Measurements from ENCODE around the gene FUT1. TPM values are rescaled to one million over a fixed set of nuclear protein-coding genes. Genes with fewer than 3 reads are reported as not detected.

The FUT1 gene
- total RNA-seq, 1 experiment from 2014 or later = 14.7 TPM

DNA sequence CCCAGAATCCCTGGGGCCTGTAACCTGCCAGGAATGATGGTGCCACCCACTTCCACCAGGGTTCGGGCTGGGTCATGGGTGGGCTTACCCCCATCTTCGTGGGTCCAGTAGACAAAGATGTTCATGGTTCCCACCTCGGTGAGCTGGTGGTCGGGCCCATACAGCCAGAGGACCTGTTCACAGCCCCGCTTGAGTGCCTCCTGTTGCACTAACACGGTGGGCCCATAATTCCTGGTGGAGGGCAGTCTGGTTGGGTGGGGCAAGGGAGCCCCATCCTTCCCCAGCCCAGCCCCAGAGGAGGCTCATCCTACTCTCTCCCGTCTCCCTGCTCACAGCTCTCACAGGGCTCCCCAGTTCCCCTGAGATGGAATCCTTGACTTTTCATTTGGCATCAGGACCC lies 44.7 kb upstream of the FUT1 start:
- TF ChIP-seq, protein P1, sequence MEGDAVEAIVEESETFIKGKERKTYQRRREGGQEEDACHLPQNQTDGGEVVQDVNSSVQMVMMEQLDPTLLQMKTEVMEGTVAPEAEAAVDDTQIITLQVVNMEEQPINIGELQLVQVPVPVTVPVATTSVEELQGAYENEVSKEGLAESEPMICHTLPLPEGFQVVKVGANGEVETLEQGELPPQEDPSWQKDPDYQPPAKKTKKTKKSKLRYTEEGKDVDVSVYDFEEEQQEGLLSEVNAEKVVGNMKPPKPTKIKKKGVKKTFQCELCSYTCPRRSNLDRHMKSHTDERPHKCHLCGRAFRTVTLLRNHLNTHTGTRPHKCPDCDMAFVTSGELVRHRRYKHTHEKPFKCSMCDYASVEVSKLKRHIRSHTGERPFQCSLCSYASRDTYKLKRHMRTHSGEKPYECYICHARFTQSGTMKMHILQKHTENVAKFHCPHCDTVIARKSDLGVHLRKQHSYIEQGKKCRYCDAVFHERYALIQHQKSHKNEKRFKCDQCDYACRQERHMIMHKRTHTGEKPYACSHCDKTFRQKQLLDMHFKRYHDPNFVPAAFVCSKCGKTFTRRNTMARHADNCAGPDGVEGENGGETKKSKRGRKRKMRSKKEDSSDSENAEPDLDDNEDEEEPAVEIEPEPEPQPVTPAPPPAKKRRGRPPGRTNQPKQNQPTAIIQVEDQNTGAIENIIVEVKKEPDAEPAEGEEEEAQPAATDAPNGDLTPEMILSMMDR (IDR thresholded peaks at IDR 0.05; ENCODE audit: unreplicated experiment) = no peak
- H3K4me1 Mint-ChIP-seq (ENCODE audit: insufficient read depth, unreplicated experiment) = peaks cover 6% of the 10 kb centered on the region
- no TSS peak for BruUV-seq (replicated peaks)
- no peak overlapping the region for H3K27ac Mint-ChIP-seq (ENCODE audit: low read depth, unreplicated experiment)
- H3K4me3 Mint-ChIP-seq (ENCODE audit: unreplicated experiment) = no peak overlapping the region
- CTCF ChIA-PET = interaction anchor here (11.9 kb wide), 1 partner anchor 44 kb away, joined by 337 read pairs; the partner anchor contains the start of gene HSD17B14
- DNase-seq (ENCODE audit: unreplicated experiment) = no peak
- H3K27me3 Mint-ChIP-seq (ENCODE audit: insufficient read depth, unreplicated experiment) = no peaks in the 10 kb centered on the region
- H3K36me3 Mint-ChIP-seq (ENCODE audit: insufficient read depth, unreplicated experiment) = peaks cover 11% of the 10 kb centered on the region
- H3K9me3 Mint-ChIP-seq (ENCODE audit: unreplicated experiment) = no peaks in the 10 kb centered on the region
- intact Hi-C loops (cut with micrococcal nuclease) = no loop called here
- POLR2A ChIA-PET = no interaction called here

DNA sequence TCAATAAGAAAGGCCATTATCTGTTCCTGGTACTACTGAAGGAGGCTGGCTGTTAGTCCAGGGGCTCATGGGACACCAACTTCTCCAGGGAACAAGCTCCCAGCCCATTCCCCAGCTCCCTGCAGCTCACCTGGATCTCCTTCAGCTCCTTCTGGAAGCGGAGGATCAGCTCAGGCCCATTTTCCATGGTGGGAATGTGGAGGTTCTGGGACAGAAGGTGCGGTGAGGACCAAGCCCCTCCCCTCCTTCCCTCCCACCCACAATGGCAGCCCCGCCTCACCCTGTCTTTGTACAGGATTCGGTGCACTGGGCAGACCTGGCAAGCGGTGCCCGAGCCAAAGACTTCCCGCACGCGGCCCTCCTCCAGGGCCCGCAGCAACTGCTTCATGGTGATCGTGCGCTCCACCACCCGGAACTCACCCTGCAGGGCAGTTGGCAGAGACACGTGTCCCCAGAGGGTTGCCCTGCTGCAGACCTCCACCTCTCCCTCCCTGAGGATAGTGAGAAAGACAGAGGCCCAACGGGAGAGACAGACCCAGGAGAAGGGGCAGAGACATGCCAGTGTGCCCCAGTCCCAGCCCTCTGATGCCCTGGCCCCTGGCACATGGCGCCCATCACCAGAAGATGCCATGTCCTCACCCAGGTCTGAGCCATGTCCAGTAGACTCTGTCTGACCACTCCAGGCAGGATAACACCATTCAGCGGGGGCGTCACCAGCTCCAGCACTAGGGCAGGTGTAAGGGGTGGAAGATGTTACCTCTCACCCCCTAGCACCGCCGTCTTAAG lies 44.0 kb upstream of the FUT1 start:
- TF ChIP-seq, protein P1 (IDR thresholded peaks at IDR 0.05; ENCODE audit: unreplicated experiment) = no peak
- H3K36me3 Mint-ChIP-seq (ENCODE audit: insufficient read depth, unreplicated experiment) = peaks cover 11% of the 10 kb centered on the region
- no peaks in the 10 kb centered on the region for H3K27me3 Mint-ChIP-seq (ENCODE audit: insufficient read depth, unreplicated experiment)
- ChIA-PET POLR2A (interaction anchor here (1.0 to 3.4 kb wide), 2 partner anchors 14 to 151 kb away, joined by 3 to 32 read pairs; partner anchors contain the start of genes BCAT2 and CA11), CTCF (interaction anchor here (0.6 to 11.9 kb wide), 10 partner anchors 8 to 406 kb away, joined by 3 to 337 read pairs (median 6); partner anchors contain the start of gene HSD17B14)
- BruUV-seq (replicated peaks) = no TSS peak
- no peaks in the 10 kb centered on the region for H3K9me3 Mint-ChIP-seq (ENCODE audit: unreplicated experiment)
- no peak overlapping the region for H3K4me3 Mint-ChIP-seq (ENCODE audit: unreplicated experiment)
- intact Hi-C loops (cut with micrococcal nuclease) = no loop called here
- H3K4me1 Mint-ChIP-seq (ENCODE audit: insufficient read depth, unreplicated experiment) = peaks cover 6% of the 10 kb centered on the region
- H3K27ac Mint-ChIP-seq (ENCODE audit: low read depth, unreplicated experiment) = no peak overlapping the region
- DNase-seq (ENCODE audit: unreplicated experiment) = no peak

DNA sequence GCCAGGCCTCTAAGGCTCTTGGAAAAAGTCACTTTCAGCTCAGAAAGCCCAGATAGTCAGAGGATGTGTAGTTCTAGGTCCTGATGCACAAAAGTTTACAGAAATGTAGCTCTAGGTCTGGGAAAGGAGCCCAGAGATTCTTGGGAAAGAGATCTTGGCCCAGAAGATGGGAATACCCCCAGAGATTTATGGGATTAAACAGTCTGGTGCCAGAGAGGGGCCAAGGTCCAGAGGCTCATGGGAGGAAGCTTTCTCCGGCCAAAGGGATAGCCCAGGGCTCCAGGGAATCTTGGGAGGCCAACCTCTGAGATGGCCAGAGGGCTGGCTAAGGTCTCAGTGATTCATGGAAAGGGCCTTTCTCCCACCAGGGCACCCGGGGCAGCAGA lies 43.2 kb upstream of the FUT1 start:
- no peak overlapping the region for H3K4me3 Mint-ChIP-seq (ENCODE audit: unreplicated experiment)
- H3K9me3 Mint-ChIP-seq (ENCODE audit: unreplicated experiment) = no peaks in the 10 kb centered on the region
- H3K27me3 Mint-ChIP-seq (ENCODE audit: insufficient read depth, unreplicated experiment) = no peaks in the 10 kb centered on the region
- peaks cover 11% of the 10 kb centered on the region for H3K36me3 Mint-ChIP-seq (ENCODE audit: insufficient read depth, unreplicated experiment)
- intact Hi-C loops (cut with micrococcal nuclease) = loop anchor here (1.0 to 2.0 kb wide), 2 partner anchors 40 to 175 kb away; no protein-coding TSS in a partner anchor
- POLR2A ChIA-PET = interaction anchor here (0.7 to 3.4 kb wide), 10 partner anchors 11 to 1074 kb away, joined by 3 to 32 read pairs (median 6); partner anchors contain the start of genes BCAT2, CA11, HSD17B14 and PPP1R15A
- no TSS peak for BruUV-seq (replicated peaks)
- DNase-seq (ENCODE audit: unreplicated experiment) = no peak
- CTCF ChIA-PET = interaction anchor here (0.5 to 11.9 kb wide), 26 partner anchors 9 to 435 kb away, joined by 3 to 337 read pairs (median 4); partner anchors contain the start of genes BCAT2, CA11 and HSD17B14
- H3K27ac Mint-ChIP-seq (ENCODE audit: low read depth, unreplicated experiment) = peak overlapping the region; percentile 84
- peaks cover 6% of the 10 kb centered on the region for H3K4me1 Mint-ChIP-seq (ENCODE audit: insufficient read depth, unreplicated experiment)
- TF ChIP-seq, protein P1 (IDR thresholded peaks at IDR 0.05; ENCODE audit: unreplicated experiment) = no peak

DNA sequence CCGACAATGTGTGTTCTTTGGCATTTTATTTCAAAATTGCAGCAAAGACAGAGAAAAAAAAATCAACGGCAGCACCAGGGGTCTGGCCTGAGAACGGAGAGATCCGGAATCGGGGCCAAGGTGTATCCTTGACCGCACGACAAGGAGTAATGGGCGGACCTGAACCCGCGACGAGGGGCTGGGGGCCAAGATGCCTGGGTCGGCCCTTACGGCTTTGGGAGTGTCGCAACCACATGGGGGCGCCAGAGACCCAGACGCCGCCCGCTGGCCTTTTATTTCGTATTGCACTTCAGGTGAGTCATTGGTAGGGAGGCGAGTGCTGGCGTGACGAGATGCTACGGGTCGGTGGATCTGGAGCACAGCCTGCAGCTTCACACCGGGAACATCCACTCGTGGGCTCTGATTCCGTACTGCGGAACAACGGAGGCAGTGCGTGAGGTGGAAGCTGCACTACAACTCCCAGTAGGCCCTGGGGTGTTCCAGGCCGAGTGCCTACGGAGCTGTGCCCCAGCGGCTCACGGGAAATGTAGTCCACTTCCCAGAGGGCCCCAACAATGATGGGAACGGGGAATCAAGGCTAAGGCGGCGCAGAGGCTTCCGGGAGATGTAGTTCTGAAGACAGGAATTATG lies 42.7 kb upstream of the FUT1 start:
- Mint-ChIP-seq H3K27me3 (ENCODE audit: insufficient read depth, unreplicated experiment) (no peaks in the 10 kb centered on the region), H3K36me3 (ENCODE audit: insufficient read depth, unreplicated experiment) (peaks cover 11% of the 10 kb centered on the region), H3K9me3 (ENCODE audit: unreplicated experiment) (no peaks in the 10 kb centered on the region), H3K27ac (ENCODE audit: low read depth, unreplicated experiment) (peak overlapping the region; percentile 84), H3K4me3 (ENCODE audit: unreplicated experiment) (peak overlapping the region; percentile 73), H3K4me1 (ENCODE audit: insufficient read depth, unreplicated experiment) (peaks cover 6% of the 10 kb centered on the region)
- ChIA-PET POLR2A (interaction anchor here (0.7 to 3.4 kb wide), 10 partner anchors 12 to 1074 kb away, joined by 3 to 32 read pairs (median 6); partner anchors contain the start of genes BCAT2, CA11, HSD17B14 and PPP1R15A), CTCF (interaction anchor here (0.5 to 11.9 kb wide), 27 partner anchors 10 to 434 kb away, joined by 3 to 337 read pairs (median 4); partner anchors contain the start of genes BCAT2, CA11 and HSD17B14)
- intact Hi-C loops (cut with micrococcal nuclease) = loop anchor here (1.0 to 2.0 kb wide), 2 partner anchors 40 to 176 kb away; no protein-coding TSS in a partner anchor
- TF ChIP-seq, protein P1 (IDR thresholded peaks at IDR 0.05; ENCODE audit: unreplicated experiment) = peak; percentile 94
- DNase-seq (ENCODE audit: unreplicated experiment) = peak; percentile 95
- no TSS peak for BruUV-seq (replicated peaks)

Data from MCF 10A (cell line).